Suprapubic skin (tissue), 4 donors: ENCODE data around the gene F2RL3.

ENCODE experiments used
- CTCF ChIP-seq, 2 donors: fragments of 200-600 bp in 1 of 2; fragments of 450-650 bp in 1 of 2; sonication (generic) in 1 of 2; IDR thresholded peaks; one replicate each; pipeline ENCODE4 v1.5.1; 2016 to 2019; ENCODE audit warnings: antibody characterized with exemption in 2 of 2, mild to moderate bottlenecking in 1 of 2, moderate library complexity in 1 of 2
- EP300 ChIP-seq: sonication (generic); formaldehyde crosslinking; IDR thresholded peaks from one replicate; pipeline ENCODE4 v1.6.1; 2017; ENCODE audit warnings: antibody characterized with exemption
- POLR2A ChIP-seq, 2 donors: fragments of 450-650 bp; IDR thresholded peaks; one replicate each; pipeline ENCODE4 v1.6.1; 2017; ENCODE audit warnings: antibody characterized with exemption in 2 of 2, mild to moderate bottlenecking in 2 of 2, moderate library complexity in 2 of 2
- POLR2AphosphoS5 ChIP-seq, 3 donors: sonication (generic); formaldehyde crosslinking; IDR thresholded peaks; one replicate each; pipeline ENCODE4 v1.6.1; 2017; ENCODE audit warnings: antibody characterized with exemption in 3 of 3

GRCh38 chr19:16861011-16861410 is 27.8 kb upstream of the F2RL3 start:
- no peak for TF ChIP-seq CTCF (IDR thresholded peaks at IDR 0.05)
- no peak for TF ChIP-seq POLR2A (IDR thresholded peaks at IDR 0.05)
- no peak for TF ChIP-seq EP300
- TF ChIP-seq POLR2AphosphoS5 (IDR thresholded peaks at IDR 0.05), result no peak
